ENCODE results near the gene TRIP6. TPM values are rescaled to one million over a fixed set of nuclear protein-coding genes. Genes with fewer than 3 reads are reported as not detected.

The TRIP6 gene
- total RNA-seq, 1 donor from 2014 or later: 14.9 TPM

DNA sequence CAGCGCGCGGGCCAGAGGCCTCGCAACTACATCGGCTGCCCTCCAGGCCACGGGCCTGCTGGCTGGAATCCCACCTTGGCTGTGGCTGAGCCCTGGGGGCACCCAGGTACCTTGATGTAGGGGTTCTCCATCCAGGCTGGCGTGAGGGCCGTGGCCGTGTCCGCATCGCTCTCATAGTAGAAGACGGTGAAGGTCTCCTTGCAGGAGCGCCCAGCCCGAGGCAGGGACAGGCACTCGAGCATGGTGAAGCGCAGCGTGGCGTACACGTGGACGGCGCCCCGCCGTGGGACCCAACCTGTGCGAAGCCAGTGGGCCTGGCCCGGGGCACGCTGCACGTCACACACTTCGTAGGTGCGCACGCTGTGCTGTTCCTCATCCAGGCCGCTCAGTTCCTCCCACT lies 43.7 kb upstream of the TRIP6 start:
- H2AFZ ChIP-seq (replicated peaks): no peak overlapping the region
- H3K4me1 ChIP-seq: peaks cover 10% of the 10 kb centered on the region
- H3F3A ChIP-seq (ENCODE audit: low read depth): peaks cover 10% of the 10 kb centered on the region
- Mint-ChIP-seq H3K36me3 (peaks cover 21% of the 10 kb centered on the region), H3K27ac (no peak overlapping the region), H3K27me3 (ENCODE audit: insufficient read depth, low read depth) (peaks cover 15% of the 10 kb centered on the region), H3K4me1 (peaks cover 23% of the 10 kb centered on the region), H3K4me3 (no peak overlapping the region), H3K9me3 (no peaks in the 10 kb centered on the region)
- no peaks in the 10 kb centered on the region for H3K36me3 ChIP-seq
- H3K27ac ChIP-seq: no peak overlapping the region
- H3K4me3 ChIP-seq: no peak overlapping the region
- peaks cover 42% of the 10 kb centered on the region for H4K20me1 ChIP-seq (ENCODE audit: low read depth)
- no peaks in the 10 kb centered on the region for H3K9me3 ChIP-seq (ENCODE audit: low read depth)
- TF ChIP-seq, protein P1, sequence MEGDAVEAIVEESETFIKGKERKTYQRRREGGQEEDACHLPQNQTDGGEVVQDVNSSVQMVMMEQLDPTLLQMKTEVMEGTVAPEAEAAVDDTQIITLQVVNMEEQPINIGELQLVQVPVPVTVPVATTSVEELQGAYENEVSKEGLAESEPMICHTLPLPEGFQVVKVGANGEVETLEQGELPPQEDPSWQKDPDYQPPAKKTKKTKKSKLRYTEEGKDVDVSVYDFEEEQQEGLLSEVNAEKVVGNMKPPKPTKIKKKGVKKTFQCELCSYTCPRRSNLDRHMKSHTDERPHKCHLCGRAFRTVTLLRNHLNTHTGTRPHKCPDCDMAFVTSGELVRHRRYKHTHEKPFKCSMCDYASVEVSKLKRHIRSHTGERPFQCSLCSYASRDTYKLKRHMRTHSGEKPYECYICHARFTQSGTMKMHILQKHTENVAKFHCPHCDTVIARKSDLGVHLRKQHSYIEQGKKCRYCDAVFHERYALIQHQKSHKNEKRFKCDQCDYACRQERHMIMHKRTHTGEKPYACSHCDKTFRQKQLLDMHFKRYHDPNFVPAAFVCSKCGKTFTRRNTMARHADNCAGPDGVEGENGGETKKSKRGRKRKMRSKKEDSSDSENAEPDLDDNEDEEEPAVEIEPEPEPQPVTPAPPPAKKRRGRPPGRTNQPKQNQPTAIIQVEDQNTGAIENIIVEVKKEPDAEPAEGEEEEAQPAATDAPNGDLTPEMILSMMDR (IDR thresholded peaks at IDR 0.05): no peak
- no peak overlapping the region for H3K4me2 ChIP-seq
- H3K9ac ChIP-seq: no peak overlapping the region
- H3K79me2 ChIP-seq (ENCODE audit: low read depth): peaks cover 56% of the 10 kb centered on the region
- H3K27me3 ChIP-seq: no peaks in the 10 kb centered on the region
- DNase-seq (ENCODE audit: low spot score): no peak

DNA sequence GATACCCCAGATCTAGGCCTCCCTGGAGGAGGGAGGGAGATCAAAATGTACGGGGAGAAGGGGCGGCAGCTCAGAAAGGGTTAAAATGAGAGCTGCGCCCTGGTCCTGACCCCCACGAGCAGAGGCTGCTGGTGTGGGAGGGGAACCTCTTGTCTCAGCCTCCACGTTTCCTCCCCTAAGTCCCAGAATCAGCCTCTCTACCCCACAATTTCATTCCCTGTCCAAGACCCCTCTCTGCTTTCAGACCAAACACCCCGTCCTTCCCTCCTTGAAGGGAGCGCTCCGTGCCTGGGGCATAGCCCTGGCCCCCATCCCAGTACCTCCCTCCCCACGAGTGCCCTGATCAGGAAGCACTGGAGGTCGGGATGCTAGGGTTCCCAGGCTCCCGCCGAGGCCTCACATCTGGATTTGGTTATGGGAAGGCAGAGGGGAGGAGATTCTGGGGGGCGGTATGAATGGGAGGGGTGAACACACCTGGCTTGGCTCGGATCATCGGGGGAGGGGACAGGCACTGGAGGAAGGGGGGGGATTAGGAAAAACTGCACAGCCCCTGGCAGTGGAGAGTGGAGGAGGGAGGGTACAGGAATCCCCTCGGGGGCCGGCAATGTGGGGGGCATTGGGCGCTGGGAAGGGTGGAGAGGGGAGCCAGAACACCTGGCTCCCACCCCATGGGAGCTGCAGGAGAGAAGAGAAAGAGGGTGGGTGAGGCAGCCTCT lies 42.5 kb upstream of the TRIP6 start:
- peak overlapping the region; percentile 100 for H3K4me3 ChIP-seq
- no peak overlapping the region for H2AFZ ChIP-seq (replicated peaks)
- TF ChIP-seq, protein P1 (IDR thresholded peaks at IDR 0.05): no peak
- no peak for TF ChIP-seq EZH2phosphoT487 (IDR thresholded peaks at IDR 0.05)
- no peak for TF ChIP-seq EZH2 (IDR thresholded peaks at IDR 0.05)
- no peak for DNase-seq (ENCODE audit: low spot score)
- H3K9ac ChIP-seq: no peak overlapping the region
- H3K27ac Mint-ChIP-seq: no peak overlapping the region
- H3K9me3 Mint-ChIP-seq: no peaks in the 10 kb centered on the region
- peaks cover 62% of the 10 kb centered on the region for H3K79me2 ChIP-seq (ENCODE audit: low read depth)
- H3F3A ChIP-seq (ENCODE audit: low read depth): peaks cover 20% of the 10 kb centered on the region
- no peaks in the 10 kb centered on the region for H3K36me3 ChIP-seq
- no peaks in the 10 kb centered on the region for H3K27me3 ChIP-seq
- peaks cover 13% of the 10 kb centered on the region for H3K27me3 Mint-ChIP-seq (ENCODE audit: insufficient read depth, low read depth)
- no peak overlapping the region for H3K27ac ChIP-seq
- H3K4me1 Mint-ChIP-seq: peaks cover 26% of the 10 kb centered on the region
- H3K4me3 Mint-ChIP-seq: peak overlapping the region; percentile 98
- peak overlapping the region; percentile 99 for H3K4me2 ChIP-seq
- H3K9me3 ChIP-seq (ENCODE audit: low read depth): no peaks in the 10 kb centered on the region
- peaks cover 14% of the 10 kb centered on the region for H3K36me3 Mint-ChIP-seq
- peaks cover 42% of the 10 kb centered on the region for H4K20me1 ChIP-seq (ENCODE audit: low read depth)
- H3K4me1 ChIP-seq: peaks cover 10% of the 10 kb centered on the region

- Mint-ChIP-seq H3K27me3 (ENCODE audit: insufficient read depth, low read depth) (peaks cover 13% of the 10 kb centered on the region), H3K9me3 (no peaks in the 10 kb centered on the region), H3K4me1 (peaks cover 26% of the 10 kb centered on the region), H3K27ac (peak overlapping the region; percentile 76), H3K36me3 (peaks cover 12% of the 10 kb centered on the region), H3K4me3 (peak overlapping the region; percentile 98)
- Histone ChIP-seq H3K36me3 (no peaks in the 10 kb centered on the region), H4K20me1 (ENCODE audit: low read depth) (peaks cover 39% of the 10 kb centered on the region), H3K9ac (peak overlapping the region; percentile 69), H3K27me3 (no peaks in the 10 kb centered on the region), H3K4me3 (peak overlapping the region; percentile 100), H3K27ac (no peak overlapping the region), H3K4me1 (peaks cover 10% of the 10 kb centered on the region), H3F3A (ENCODE audit: low read depth) (peaks cover 20% of the 10 kb centered on the region), H2AFZ (replicated peaks) (no peak overlapping the region), H3K4me2 (peak overlapping the region; percentile 99), H3K9me3 (ENCODE audit: low read depth) (no peaks in the 10 kb centered on the region), H3K79me2 (ENCODE audit: low read depth) (peaks cover 60% of the 10 kb centered on the region)
- peak; percentile 30 for DNase-seq (ENCODE audit: low spot score)
- TF ChIP-seq EZH2phosphoT487 (IDR thresholded peaks at IDR 0.05) (no peak), EZH2 (IDR thresholded peaks at IDR 0.05) (no peak)
- TF ChIP-seq, protein P1 (IDR thresholded peaks at IDR 0.05): no peak
These were observed 41.9 kb upstream of the TRIP6 start for GRCh38 chr7:100825215-100825671.

Data from neural progenitor cell (in vitro differentiated cells).